Stomach (tissue), 9 donors: ENCODE measurements around the gene CLEC5A. TPM values are rescaled to one million over a fixed set of nuclear protein-coding genes. Genes with fewer than 3 reads are reported as not detected.

Experiments
- DNase-seq, 2 donors: peaks; one replicate each; pipeline versions ENCODE4 v3.0.0 to v3.0.0-alpha.2; 2013 to 2019
- H3K27ac ChIP-seq, 5 donors: fragments of 200-600 bp in 4 of 5; sonication (generic) in 4 of 5; one replicate each; pipeline ENCODE4 v1.5.1; 2013 to 2019; ENCODE audit warnings: mild to moderate bottlenecking in 1 of 5, moderate library complexity in 1 of 5
- H3K27me3 ChIP-seq, 3 donors: fragments of 200-600 bp; sonication (generic); one replicate each; pipeline ENCODE4 v1.5.1; 2017 to 2019; ENCODE audit warnings: mixed run types in 1 of 3
- H3K36me3 ChIP-seq, 4 donors: fragments of 200-600 bp; sonication (generic); 1 replicate in 3 of 4; 2 replicates in 1 of 4; pipeline ENCODE4 v1.5.1; 2016 to 2019
- H3K4me1 ChIP-seq, 4 donors: fragments of 200-600 bp; sonication (generic); one replicate each; pipeline ENCODE4 v1.5.1; 2016 to 2019
- H3K4me3 ChIP-seq, 4 donors: fragments of 200-600 bp; sonication (generic) in 3 of 4; one replicate each; pipeline ENCODE4 v1.5.1; 2016 to 2019; ENCODE audit warnings: mild to moderate bottlenecking in 1 of 4
- H3K9me3 ChIP-seq, 4 donors: fragments of 200-600 bp; sonication (generic); one replicate each; pipeline ENCODE4 v1.5.1; 2016 to 2019
- EP300 ChIP-seq: sonication (generic); formaldehyde crosslinking; IDR thresholded peaks from one replicate; pipeline ENCODE4 v1.6.1; 2017; ENCODE audit warnings: antibody characterized with exemption
- POLR2A ChIP-seq, 4 donors: fragments of 450-650 bp; IDR thresholded peaks; one replicate each; pipeline ENCODE4 v1.6.1; 2016; ENCODE audit warnings: antibody characterized with exemption in 4 of 4, control low read depth in 2 of 4, mild to moderate bottlenecking in 1 of 4, moderate library complexity in 1 of 4
- POLR2AphosphoS5 ChIP-seq, 3 donors: sonication (generic); formaldehyde crosslinking; IDR thresholded peaks; one replicate each; pipeline ENCODE4 v1.6.1; 2016; ENCODE audit warnings: antibody characterized with exemption in 3 of 3
- WGBS, 5 donors: extraction: QIAGEN DNeasy Blood & Tissue Kit in 3 of 5; methylation state at CpG; one replicate each; pipeline versions ENCODE4 v1.1.5 to v1.1.7; 2013 to 2018; 5-methylcytosine and 5-hydroxymethylcytosine counted together
- intact Hi-C: fragments of 100-400 bp; cut with DNase I; formaldehyde crosslinking; loops from one replicate; pipeline ENCODE4 v1.15.1; 2023; ENCODE audit warnings: low total_unique reads
- polyA plus RNA-seq, 3 donors: library from polyadenylated mRNA; stranded (reverse); fragments of 200-250 nt; gene quantifications; one replicate each; pipeline ENCODE4 v1.2.3, GENCODE V29; 2013
- total RNA-seq, 5 donors: library from RNA; depleted of rRNA; stranded (reverse); fragments of >200 nt; gene quantifications; one replicate each; pipeline versions ENCODE4 v1.1.0 to v1.2.3, GENCODE V29; 2014 to 2016
- TF ChIP-seq, protein P1 (sequence below), 7 experiments: fragments of 450-650 bp in 4 of 7; fragments of 200-600 bp in 3 of 7; sonication (generic) in 3 of 7; IDR thresholded peaks; one replicate each; pipeline ENCODE4 v1.5.1; 2016 to 2019; ENCODE audit warnings: antibody characterized with exemption in 7 of 7, control low read depth in 2 of 7, mild to moderate bottlenecking in 1 of 7
- donor health status: healthy with polysubstance abuse.
- donor health status: Bipolar disorder and iron deficiency.
- donor health status: healthy.

CLEC5A gene
- total and polyA plus RNA-seq, 8 donors = 0.10 to 1.4 (median 0.31) TPM; not detected in 3

DNA sequence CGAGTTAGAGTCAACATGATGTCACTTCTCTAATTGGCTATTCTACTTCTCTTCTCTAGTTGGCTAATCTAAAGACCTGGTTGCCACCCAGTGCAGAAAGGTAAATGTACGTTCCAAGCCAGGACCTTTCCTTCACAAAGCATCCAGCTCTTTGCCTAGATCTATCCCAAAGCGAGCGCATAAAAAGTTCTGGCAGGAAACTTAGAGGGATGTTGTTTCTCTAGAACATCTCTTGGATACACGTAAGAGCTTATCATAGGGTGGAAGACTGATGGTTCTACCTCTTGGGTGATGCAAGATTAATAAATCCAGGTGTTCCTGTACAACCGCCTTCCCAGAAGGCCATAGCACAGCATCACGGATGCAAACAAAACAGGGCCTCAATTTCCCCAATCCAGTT is 26.9 kb upstream of the CLEC5A start, which contains the start of gene TAS2R38:
Gene TAS2R38 (minus strand): TSS at position 101 of the 400 bp plus-strand sequence. CDS start 84 bp downstream, at position 17.
- Histone ChIP-seq H3K36me3 (no peaks in the 10 kb centered on the region), H3K27ac (no peak within 1 kb of the TSS), H3K27me3 (no peaks in the 10 kb centered on the region), H3K4me3 (no peak within 1 kb of the TSS), H3K9me3 (no peaks in the 10 kb centered on the region), H3K4me1 (peaks cover 0 to 13% (median 2%) of the 10 kb centered on the region in 4 donors)
- WGBS, 5 donors = 82 to 88% (median 85%) methylated on average over 7 of the region's 7 CpGs
- no peak for TF ChIP-seq POLR2A (IDR thresholded peaks at IDR 0.05)
- no peak for TF ChIP-seq EP300
- no peak for TF ChIP-seq POLR2AphosphoS5 (IDR thresholded peaks at IDR 0.05)
- TF ChIP-seq, protein P1, sequence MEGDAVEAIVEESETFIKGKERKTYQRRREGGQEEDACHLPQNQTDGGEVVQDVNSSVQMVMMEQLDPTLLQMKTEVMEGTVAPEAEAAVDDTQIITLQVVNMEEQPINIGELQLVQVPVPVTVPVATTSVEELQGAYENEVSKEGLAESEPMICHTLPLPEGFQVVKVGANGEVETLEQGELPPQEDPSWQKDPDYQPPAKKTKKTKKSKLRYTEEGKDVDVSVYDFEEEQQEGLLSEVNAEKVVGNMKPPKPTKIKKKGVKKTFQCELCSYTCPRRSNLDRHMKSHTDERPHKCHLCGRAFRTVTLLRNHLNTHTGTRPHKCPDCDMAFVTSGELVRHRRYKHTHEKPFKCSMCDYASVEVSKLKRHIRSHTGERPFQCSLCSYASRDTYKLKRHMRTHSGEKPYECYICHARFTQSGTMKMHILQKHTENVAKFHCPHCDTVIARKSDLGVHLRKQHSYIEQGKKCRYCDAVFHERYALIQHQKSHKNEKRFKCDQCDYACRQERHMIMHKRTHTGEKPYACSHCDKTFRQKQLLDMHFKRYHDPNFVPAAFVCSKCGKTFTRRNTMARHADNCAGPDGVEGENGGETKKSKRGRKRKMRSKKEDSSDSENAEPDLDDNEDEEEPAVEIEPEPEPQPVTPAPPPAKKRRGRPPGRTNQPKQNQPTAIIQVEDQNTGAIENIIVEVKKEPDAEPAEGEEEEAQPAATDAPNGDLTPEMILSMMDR (IDR thresholded peaks at IDR 0.05) = no peak
- DNase-seq = no peak
- intact Hi-C loops = loop anchor here (5.0 kb wide), 1 partner anchor 209 kb away; no protein-coding TSS in a partner anchor

- H3K4me1 ChIP-seq = no peaks in the 10 kb centered on the region
- no peaks in the 10 kb centered on the region for H3K9me3 ChIP-seq
- no peaks in the 10 kb centered on the region for H3K27me3 ChIP-seq
- H3K36me3 ChIP-seq = no peaks in the 10 kb centered on the region
- TF ChIP-seq, protein P1 (IDR thresholded peaks at IDR 0.05) = no peak
- no peak overlapping the region for H3K4me3 ChIP-seq
- intact Hi-C loops = no loop called here
- no peak overlapping the region for H3K27ac ChIP-seq
- DNase-seq = no peak
- WGBS, 5 donors = 80 to 87% (median 87%) methylated on average over 3 of the region's 3 CpGs
Observed at GRCh38 chr7:141960687-141961422, 14.1 kb upstream of the CLEC5A start.

- H3K4me1 ChIP-seq = no peaks in the 10 kb centered on the region
- TF ChIP-seq POLR2A (IDR thresholded peaks at IDR 0.05) = no peak
- TF ChIP-seq, protein P1 (IDR thresholded peaks at IDR 0.05) = no peak
- no peak for TF ChIP-seq POLR2AphosphoS5 (IDR thresholded peaks at IDR 0.05)
- no peak for TF ChIP-seq EP300
- H3K36me3 ChIP-seq = no peaks in the 10 kb centered on the region
- H3K27me3 ChIP-seq = no peaks in the 10 kb centered on the region
- no peak for DNase-seq
- 51 to 76% (median 65%) methylated on average over 3 of the region's 3 CpGs for WGBS, 5 donors
- intact Hi-C loops = no loop called here
- H3K9me3 ChIP-seq = no peaks in the 10 kb centered on the region
- H3K4me3 ChIP-seq = no peak overlapping the region
- no peak overlapping the region for H3K27ac ChIP-seq
Observed at GRCh38 chr7:141956084-141956483, 9.3 kb upstream of the CLEC5A start.

DNA sequence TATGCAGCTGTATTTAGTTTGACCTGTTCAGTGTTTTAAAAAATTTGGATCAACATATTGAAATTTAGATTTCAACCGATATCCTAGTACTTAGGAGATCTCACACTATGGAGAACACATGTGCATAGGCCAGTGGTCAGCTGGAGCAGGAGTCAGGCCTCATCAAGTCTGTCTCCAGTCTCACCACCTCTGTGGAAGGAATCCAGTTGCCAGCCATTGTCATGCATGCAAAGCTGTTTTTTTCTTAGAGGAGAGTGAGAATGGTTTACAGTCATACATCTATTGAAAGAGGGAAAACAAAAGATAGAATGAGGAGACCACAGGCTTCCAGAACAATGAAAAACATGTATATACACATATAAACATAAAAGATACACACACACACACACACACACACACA is 7.6 kb upstream of the CLEC5A start:
- DNase-seq = no peak
- H3K27me3 ChIP-seq = no peaks in the 10 kb centered on the region
- TF ChIP-seq EP300 = no peak
- no peak for TF ChIP-seq POLR2AphosphoS5 (IDR thresholded peaks at IDR 0.05)
- TF ChIP-seq, protein P1 (IDR thresholded peaks at IDR 0.05) = no peak

More for the DNA sequence above, 7.6 kb upstream of the CLEC5A start:
- 78 to 89% (median 83%) methylated on average over 1 of the region's 1 CpG for WGBS, 5 donors
- H3K4me3 ChIP-seq = no peak overlapping the region
- H3K9me3 ChIP-seq = no peaks in the 10 kb centered on the region
- intact Hi-C loops = no loop called here
- no peaks in the 10 kb centered on the region for H3K36me3 ChIP-seq
- H3K27ac ChIP-seq = no peak overlapping the region
- no peaks in the 10 kb centered on the region for H3K4me1 ChIP-seq
